Colonic mucosa (tissue), 4 donors: ENCODE data around the gene CWC27. TPM values are rescaled to one million over a fixed set of nuclear protein-coding genes. Genes with fewer than 3 reads are reported as not detected.
"Not testable (repeated sequence)": the region's sequence is repeated elsewhere in the genome, so short reads cannot be mapped to it uniquely, and the experiment has no call there.

ENCODE experiments used
- DNase-seq: peaks from one replicate; pipeline ENCODE4 v3.0.0-alpha.2; 2020
- H3K27ac ChIP-seq: fragments of 200-600 bp; one replicate; pipeline ENCODE4 v1.8.0; 2021
- H3K27me3 ChIP-seq: fragments of 200-600 bp; one replicate; pipeline ENCODE4 v1.8.0; 2021
- H3K36me3 ChIP-seq: fragments of 200-600 bp; one replicate; pipeline ENCODE4 v1.8.0; 2021
- H3K4me1 ChIP-seq: fragments of 200-600 bp; one replicate; pipeline ENCODE4 v1.8.0; 2021; ENCODE audit warnings: mild to moderate bottlenecking
- H3K4me3 ChIP-seq: fragments of 200-600 bp; one replicate; pipeline ENCODE4 v1.8.0; 2021
- H3K9ac ChIP-seq, 2 donors: one replicate each; pipeline ENCODE4 v1.7.0; 2013; ENCODE audit warnings: control low read depth in 2 of 2, low read depth in 2 of 2, low read length in 2 of 2
- H3K9me3 ChIP-seq: fragments of 200-600 bp; one replicate; pipeline ENCODE4 v1.8.0; 2021
- CTCF ChIP-seq: fragments of 200-600 bp; IDR thresholded peaks from one replicate; pipeline ENCODE4 v1.8.0; 2022; ENCODE audit warnings: antibody characterized with exemption, mild to moderate bottlenecking
- intact Hi-C: fragments of 100-400 bp; cut with DNase I; formaldehyde crosslinking; loops from one replicate; pipeline ENCODE4 v1.14.1; 2022
- total RNA-seq, 2 donors: library from RNA; stranded (reverse); fragmentation: NEBNext Ultra II Directional in 1 of 2; extraction: Animal tissue kit (Norgen Biotek cat#: 25700) in 1 of 2; gene quantifications; one replicate each; pipeline ENCODE4 v1.2.1, GENCODE V29; 2021
- donor health status: healthy.
- donor health status: DM: no; HTN: no; CAD: no.
- donor health status: DM: no; HTN: no; CAD: no.

CWC27 gene
- total RNA-seq, 2 donors from 2014 or later: 18.3 to 22.6 TPM

- no peak for DNase-seq
- H3K27ac ChIP-seq: no peak overlapping the region
- H3K4me3 ChIP-seq: no peak overlapping the region
- H3K27me3 ChIP-seq: no peaks in the 10 kb centered on the region
- H3K36me3 ChIP-seq: no peaks in the 10 kb centered on the region
- no peak for TF ChIP-seq CTCF
- no peaks in the 10 kb centered on the region for H3K4me1 ChIP-seq
- H3K9me3 ChIP-seq: no peaks in the 10 kb centered on the region
- intact Hi-C loops: no loop called here
- no peak overlapping the region for H3K9ac ChIP-seq
These were observed 161.1 kb downstream of the CWC27 start for GRCh38 chr5:64929833-64930232.

- DNase-seq: no peak
- TF ChIP-seq CTCF: no peak
- Histone ChIP-seq H3K9ac (no peak overlapping the region), H3K9me3 (no peaks in the 10 kb centered on the region), H3K4me1 (no peaks in the 10 kb centered on the region), H3K36me3 (no peaks in the 10 kb centered on the region), H3K4me3 (no peak overlapping the region), H3K27ac (no peak overlapping the region), H3K27me3 (no peaks in the 10 kb centered on the region)
- intact Hi-C loops: no loop called here
These were observed 162.1 kb downstream of the CWC27 start for GRCh38 chr5:64930672-64931318.

GRCh38 chr5:64939422-64939771 is 170.7 kb downstream of the CWC27 start:
- H3K4me1 ChIP-seq, H3K27ac ChIP-seq, H3K9ac ChIP-seq, intact Hi-C loops, DNase-seq, H3K36me3 ChIP-seq, H3K27me3 ChIP-seq, H3K4me3 ChIP-seq, H3K9me3 ChIP-seq: not testable (repeated sequence)

GRCh38 chr5:64939772-64940510 is 171.2 kb downstream of the CWC27 start:
- no peak for TF ChIP-seq CTCF
- Histone ChIP-seq H3K27me3 (no peaks in the 10 kb centered on the region), H3K9ac (no peak overlapping the region), H3K9me3 (no peaks in the 10 kb centered on the region), H3K36me3 (no peaks in the 10 kb centered on the region), H3K4me1 (no peaks in the 10 kb centered on the region), H3K4me3 (no peak overlapping the region), H3K27ac (no peak overlapping the region)
- intact Hi-C loops: no loop called here
- peak; percentile 64 for DNase-seq

- H3K27ac ChIP-seq: no peak overlapping the region
- no peak for TF ChIP-seq CTCF
- intact Hi-C loops: no loop called here
- H3K36me3 ChIP-seq: no peaks in the 10 kb centered on the region
- H3K9me3 ChIP-seq: no peaks in the 10 kb centered on the region
- no peak for DNase-seq
- no peak overlapping the region for H3K9ac ChIP-seq
- H3K27me3 ChIP-seq: no peaks in the 10 kb centered on the region
- H3K4me3 ChIP-seq: no peak overlapping the region
- H3K4me1 ChIP-seq: no peaks in the 10 kb centered on the region
These were observed 173.7 kb downstream of the CWC27 start for GRCh38 chr5:64942460-64942859.

GRCh38 chr5:64944868-64945267 is 176.1 kb downstream of the CWC27 start:
- no peaks in the 10 kb centered on the region for H3K36me3 ChIP-seq
- no peaks in the 10 kb centered on the region for H3K4me1 ChIP-seq
- H3K9ac ChIP-seq: no peak overlapping the region
- TF ChIP-seq CTCF: no peak
- no peak overlapping the region for H3K27ac ChIP-seq
- intact Hi-C loops: no loop called here
- no peak for DNase-seq
- H3K9me3 ChIP-seq: no peaks in the 10 kb centered on the region
- no peak overlapping the region for H3K4me3 ChIP-seq
- no peaks in the 10 kb centered on the region for H3K27me3 ChIP-seq
